GM23338 (cell line): ENCODE measurements around the gene PCP4L1. TPM values are rescaled to one million over a fixed set of nuclear protein-coding genes. Genes with fewer than 3 reads are reported as not detected.

Experiments used
- ATAC-seq: fragments of 200-7000 bp; cut with Tn5 transposase; 3 replicates; pipeline ENCODE4 v1.9.1; 2020
- DNase-seq: peaks from one replicate; pipeline ENCODE4 v3.0.0-alpha.2; 2015; ENCODE audit warnings: low spot score
- H2AFZ ChIP-seq: fragments of 200-600 bp; sonication (generic); 2 replicates; pipeline ENCODE4 v1.8.0; 2016; ENCODE audit warnings: antibody characterized with exemption, mild to moderate bottlenecking, moderate library complexity
- H3F3A ChIP-seq: fragments of 200-600 bp; sonication (generic); replicated peaks from 2 replicates; pipeline ENCODE4 v1.8.0; 2017; ENCODE audit warnings: antibody characterized with exemption, mixed run types, low read depth
- H3K27ac ChIP-seq: fragments of 200-600 bp; sonication (generic); 2 replicates; pipeline ENCODE4 v1.6.1; 2016; ENCODE audit warnings: low read depth
- H3K27me3 ChIP-seq: fragments of 200-600 bp; sonication (generic); 2 replicates; pipeline ENCODE4 v1.8.0; 2016; ENCODE audit warnings: mild to moderate bottlenecking, mixed run types, moderate library complexity; ENCODE audit not compliant: insufficient read depth
- H3K36me3 ChIP-seq: fragments of 200-600 bp; sonication (generic); 2 replicates; pipeline ENCODE4 v1.8.0; 2016; ENCODE audit warnings: mild to moderate bottlenecking; ENCODE audit not compliant: insufficient read depth
- H3K4me1 ChIP-seq: fragments of 200-600 bp; sonication (generic); 2 replicates; pipeline ENCODE4 v1.8.0; 2016; ENCODE audit warnings: mild to moderate bottlenecking, moderate library complexity; ENCODE audit not compliant: insufficient read depth
- H3K4me2 ChIP-seq: fragments of 200-600 bp; sonication (generic); 2 replicates; pipeline ENCODE4 v1.7.1; 2017; ENCODE audit warnings: mixed run types
- H3K4me3 ChIP-seq: fragments of 200-600 bp; sonication (generic); 2 replicates; pipeline ENCODE4 v1.6.1; 2016; ENCODE audit warnings: mixed run types
- H3K79me2 ChIP-seq: fragments of 200-600 bp; sonication (generic); replicated peaks from 2 replicates; pipeline ENCODE4 v1.8.0; 2017; ENCODE audit warnings: mild to moderate bottlenecking; ENCODE audit not compliant: insufficient read depth
- H3K9me2 ChIP-seq: fragments of 200-600 bp; sonication (generic); 2 replicates; pipeline ENCODE4 v1.8.0; 2017; ENCODE audit not compliant: insufficient read depth
- H4K20me1 ChIP-seq: fragments of 200-600 bp; sonication (generic); replicated peaks from 2 replicates; pipeline ENCODE4 v1.8.0; 2017; ENCODE audit warnings: mild to moderate bottlenecking; ENCODE audit not compliant: insufficient read depth
- H3K27ac Mint-ChIP-seq: 2 replicates; pipeline ENCODE4 v1.8.0; 2020; ENCODE audit warnings: inconsistent platforms, mild to moderate bottlenecking, moderate library complexity, mixed read lengths
- H3K27me3 Mint-ChIP-seq: 3 replicates; pipeline ENCODE4 v1.8.0; 2022; ENCODE audit warnings: low read depth, mild to moderate bottlenecking, moderate library complexity, mixed read lengths, inconsistent platforms; ENCODE audit not compliant: insufficient read depth, poor library complexity
- H3K36me3 Mint-ChIP-seq: 3 replicates; pipeline ENCODE4 v1.8.0; 2021; ENCODE audit warnings: low read depth, mild to moderate bottlenecking, inconsistent platforms, moderate library complexity, mixed read lengths
- H3K4me1 Mint-ChIP-seq: 3 replicates; pipeline ENCODE4 v1.8.0; 2020; ENCODE audit warnings: mild to moderate bottlenecking, inconsistent platforms, mixed read lengths
- H3K4me3 Mint-ChIP-seq: 3 replicates; pipeline ENCODE4 v1.8.0; 2021; ENCODE audit warnings: moderate library complexity, mild to moderate bottlenecking, inconsistent platforms, mixed read lengths
- H3K9me3 Mint-ChIP-seq: 3 replicates; pipeline ENCODE4 v1.8.0; 2020; ENCODE audit warnings: moderate library complexity, mild to moderate bottlenecking, inconsistent platforms, mixed read lengths
- CREB1 ChIP-seq: fragments of 250-450 bp; sonication (Bioruptor Pico); IDR thresholded peaks from 2 replicates; pipeline ENCODE4 v1.5.0; 2020; ENCODE audit warnings: low read depth, mild to moderate bottlenecking, moderate library complexity
- EZH2 ChIP-seq: fragments of 200-600 bp; sonication (generic); IDR thresholded peaks from one replicate; pipeline ENCODE4 v1.8.0; 2017; ENCODE audit warnings: antibody characterized with exemption, mild to moderate bottlenecking, low read depth; ENCODE audit not compliant: unreplicated experiment
- NANOG ChIP-seq: IDR thresholded peaks from 2 replicates; pipeline ENCODE4 v1.6.1; 2016; ENCODE audit warnings: antibody characterized with exemption, borderline replicate concordance
- POLR2AphosphoS5 ChIP-seq: IDR thresholded peaks from 2 replicates; pipeline ENCODE4 v1.6.1; 2016; ENCODE audit warnings: antibody characterized with exemption, low read depth
- STAT1 ChIP-seq: IDR thresholded peaks from one replicate; pipeline ENCODE4 v1.6.1; 2016; ENCODE audit warnings: antibody characterized with exemption; ENCODE audit not compliant: unreplicated experiment
- ZNF331 ChIP-seq: fragments of 250-450 bp; sonication (Bioruptor Pico); IDR thresholded peaks from 2 replicates; pipeline ENCODE4 v1.5.0; 2020; ENCODE audit warnings: low read depth, mild to moderate bottlenecking, moderate library complexity
- ZNF462 ChIP-seq: fragments of 250-450 bp; sonication (Bioruptor Pico); IDR thresholded peaks from 2 replicates; pipeline ENCODE4 v1.5.0; 2020; ENCODE audit warnings: mild to moderate bottlenecking, moderate library complexity
- polyA plus RNA-seq: library from polyadenylated mRNA; unstranded; fragments of >200 nt; fragmentation: Nextera tagmentation; extraction: Ambion mirVana; gene quantifications from 2 replicates; pipeline ENCODE4 v1.2.1, GENCODE V29; 2016
- total RNA-seq: library from RNA; depleted of rRNA; stranded (reverse); fragments of >200 nt; shearing (Covaris generic); gene quantifications from 2 replicates; pipeline ENCODE4 v1.2.3, GENCODE V29; 2014
- TF ChIP-seq, protein P1 (sequence below): IDR thresholded peaks from 2 replicates; pipeline ENCODE4 v1.6.1; 2016; ENCODE audit warnings: antibody characterized with exemption

PCP4L1 gene
- total and polyA plus RNA-seq, 2 experiments from 2014 or later = 1.4 to 1.7 TPM

GRCh38 chr1:161324020-161324419, 65.5 kb downstream of the PCP4L1 start (continued):
- TF ChIP-seq, protein P1, sequence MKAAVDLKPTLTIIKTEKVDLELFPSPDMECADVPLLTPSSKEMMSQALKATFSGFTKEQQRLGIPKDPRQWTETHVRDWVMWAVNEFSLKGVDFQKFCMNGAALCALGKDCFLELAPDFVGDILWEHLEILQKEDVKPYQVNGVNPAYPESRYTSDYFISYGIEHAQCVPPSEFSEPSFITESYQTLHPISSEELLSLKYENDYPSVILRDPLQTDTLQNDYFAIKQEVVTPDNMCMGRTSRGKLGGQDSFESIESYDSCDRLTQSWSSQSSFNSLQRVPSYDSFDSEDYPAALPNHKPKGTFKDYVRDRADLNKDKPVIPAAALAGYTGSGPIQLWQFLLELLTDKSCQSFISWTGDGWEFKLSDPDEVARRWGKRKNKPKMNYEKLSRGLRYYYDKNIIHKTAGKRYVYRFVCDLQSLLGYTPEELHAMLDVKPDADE = no peak
- TF ChIP-seq STAT1 (no peak), EZH2 (no peak), NANOG (no peak), ZNF331 (no peak), CREB1 (CRISPR knock-in tag) (no peak)

DNA sequence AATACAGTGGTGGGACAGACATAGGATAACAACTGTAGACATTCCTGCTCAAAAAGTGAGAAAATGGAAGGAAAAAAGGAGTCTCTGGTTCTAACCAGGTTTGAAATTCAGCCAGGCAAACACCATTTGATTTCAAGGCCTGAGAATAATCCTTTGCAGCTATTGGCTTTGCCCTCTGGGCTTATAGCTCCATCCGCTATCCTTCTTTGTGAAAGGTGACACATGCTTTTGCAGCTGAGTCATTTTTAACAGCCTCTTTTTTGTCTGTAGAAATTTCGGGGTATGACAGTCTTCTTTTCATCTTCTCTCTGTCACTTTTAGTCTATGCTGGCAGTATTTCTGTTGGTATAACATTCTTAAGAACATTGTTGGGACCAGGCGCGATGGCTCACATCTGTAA, 71.8 kb downstream of the PCP4L1 start:
- ATAC-seq (no peak), DNase-seq (no peak)
- H3K27me3 ChIP-seq = no peaks in the 10 kb centered on the region

More for the DNA sequence above, 71.8 kb downstream of the PCP4L1 start:
- Mint-ChIP-seq H3K4me3 (no peak overlapping the region), H3K36me3 (peaks cover 57% of the 10 kb centered on the region), H3K9me3 (no peaks in the 10 kb centered on the region), H3K27ac (no peak overlapping the region), H3K4me1 (no peaks in the 10 kb centered on the region), H3K27me3 (peaks cover 2% of the 10 kb centered on the region)
- Histone ChIP-seq H3K9me2 (no peaks in the 10 kb centered on the region), H3K4me1 (no peaks in the 10 kb centered on the region), H3K79me2 (no peaks in the 10 kb centered on the region), H4K20me1 (peaks cover 3% of the 10 kb centered on the region; the same call in 1 of the 2 replicates), H3F3A (no peaks in the 10 kb centered on the region), H3K27ac (no peak overlapping the region), H3K4me3 (no peak overlapping the region), H3K36me3 (peaks cover 30% of the 10 kb centered on the region), H2AFZ (no peak overlapping the region), H3K4me2 (no peak overlapping the region)
- TF ChIP-seq ZNF462 (CRISPR knock-in tag) = no peak
- no peak for TF ChIP-seq NANOG
- no peak for TF ChIP-seq ZNF331
- TF ChIP-seq POLR2AphosphoS5 = no peak
